GM19023 (cell line): Measurements from ENCODE around the gene SLCO3A1.

Experiments
- ATAC-seq: cut with Tn5 transposase; IDR thresholded peaks from one replicate; pipeline ENCODE4 v1.9.1; 2021; ENCODE audit warnings: mild to moderate bottlenecking, moderate library complexity; ENCODE audit not compliant: unreplicated experiment

SLCO3A1 gene

DNA sequence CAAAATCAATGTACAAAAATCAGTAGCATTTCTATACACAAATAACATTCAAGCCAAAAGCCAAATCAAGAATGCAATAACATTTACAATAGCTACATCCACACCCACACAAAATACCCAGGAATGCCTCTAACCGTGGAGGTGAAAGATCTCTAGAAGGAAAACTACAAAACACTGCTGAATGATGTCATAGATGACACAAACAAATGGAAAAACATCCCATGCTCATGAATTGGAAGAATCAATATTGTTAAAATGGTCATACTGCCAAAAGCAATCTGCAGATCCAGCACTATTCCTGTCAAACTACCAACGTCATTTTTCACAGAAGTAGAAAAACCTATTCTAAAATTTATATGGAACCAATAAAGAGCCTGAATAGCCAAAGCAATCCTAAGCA, 143.7 kb downstream of the SLCO3A1 start:
- no peak for ATAC-seq

DNA sequence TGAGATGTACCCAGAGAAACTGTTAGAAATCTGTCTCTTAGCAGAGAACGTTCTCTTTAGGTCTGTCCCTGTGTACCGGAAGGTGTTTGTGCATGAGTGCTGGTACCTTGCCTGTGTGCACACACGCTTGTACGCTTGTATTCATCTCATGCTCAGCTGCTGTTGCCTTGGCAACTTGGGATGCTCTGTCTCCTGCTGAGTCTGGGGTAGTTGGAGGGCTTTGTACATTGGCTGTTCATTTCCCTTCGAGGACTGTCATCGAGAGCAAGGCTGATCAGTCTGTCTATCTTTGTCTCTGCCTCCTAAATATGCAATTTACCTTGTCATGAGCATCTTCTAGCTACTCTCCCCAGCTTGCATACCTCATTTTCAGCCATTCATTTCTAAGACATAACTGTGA, 147.2 kb downstream of the SLCO3A1 start:
- ATAC-seq = no peak

DNA sequence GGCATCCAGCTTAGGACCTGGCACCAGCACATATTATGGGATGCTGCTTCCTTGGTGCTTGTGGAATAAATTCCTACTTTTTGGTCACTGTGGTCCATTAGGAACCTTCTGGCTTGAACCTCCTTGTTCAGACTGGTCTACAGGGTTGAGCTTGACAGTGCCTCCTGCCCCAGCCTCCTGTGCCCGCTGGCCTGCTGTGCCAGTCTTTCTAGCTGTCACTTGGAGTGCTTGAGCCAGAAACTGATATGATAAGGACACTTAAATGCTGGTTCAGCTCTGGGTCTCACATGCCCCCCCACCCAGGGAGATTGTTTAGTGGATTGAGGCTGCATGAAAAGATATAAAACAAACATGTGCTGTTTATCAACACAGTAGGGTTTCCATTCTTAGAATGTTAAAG, 147.8 kb downstream of the SLCO3A1 start:
- ATAC-seq = no peak

DNA sequence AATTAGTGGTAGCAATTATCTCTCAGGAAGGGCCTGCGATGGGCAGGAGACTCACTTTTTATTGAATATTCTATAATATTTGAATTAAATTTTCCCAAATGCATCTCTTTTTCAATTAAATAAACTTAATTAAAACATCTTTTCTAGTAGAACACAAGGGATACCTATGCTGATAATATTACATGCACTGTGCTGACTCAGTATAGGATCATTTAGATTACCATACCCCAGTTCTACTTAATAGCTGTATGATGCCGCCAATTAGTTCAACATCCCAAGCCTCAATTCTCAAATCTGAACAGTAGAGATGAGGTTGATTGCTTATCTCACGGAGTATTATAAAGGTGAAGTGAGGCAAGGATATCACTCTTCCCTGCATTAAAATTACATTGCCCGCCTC, 149.2 kb downstream of the SLCO3A1 start:
- ATAC-seq = no peak

DNA sequence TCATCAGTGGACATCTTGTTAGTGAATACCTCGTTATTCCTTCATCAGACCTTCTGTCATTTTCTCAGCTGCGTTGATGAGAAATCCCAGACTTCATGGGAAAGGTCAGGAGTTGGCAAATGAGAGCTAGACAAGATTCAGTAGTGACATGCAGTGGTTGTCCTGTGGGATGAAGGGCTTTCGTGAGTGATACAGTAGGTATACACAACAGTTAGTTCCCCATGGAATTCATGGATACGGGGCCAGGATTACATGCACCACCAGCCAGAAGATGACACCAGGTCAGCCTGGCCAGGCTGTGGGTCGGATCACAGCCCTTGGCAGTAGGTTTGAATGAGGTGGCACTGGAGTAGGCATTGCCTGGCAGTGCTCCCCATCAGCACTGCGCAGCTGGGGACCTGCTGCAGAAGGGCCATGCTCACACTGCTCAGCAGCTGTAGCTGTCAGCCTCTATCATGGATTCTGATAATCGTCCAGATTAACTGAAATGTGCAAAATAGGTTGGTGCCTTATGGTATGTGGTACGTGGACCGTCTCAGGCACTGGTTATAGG, 150.1 kb downstream of the SLCO3A1 start:
- no peak for ATAC-seq

DNA sequence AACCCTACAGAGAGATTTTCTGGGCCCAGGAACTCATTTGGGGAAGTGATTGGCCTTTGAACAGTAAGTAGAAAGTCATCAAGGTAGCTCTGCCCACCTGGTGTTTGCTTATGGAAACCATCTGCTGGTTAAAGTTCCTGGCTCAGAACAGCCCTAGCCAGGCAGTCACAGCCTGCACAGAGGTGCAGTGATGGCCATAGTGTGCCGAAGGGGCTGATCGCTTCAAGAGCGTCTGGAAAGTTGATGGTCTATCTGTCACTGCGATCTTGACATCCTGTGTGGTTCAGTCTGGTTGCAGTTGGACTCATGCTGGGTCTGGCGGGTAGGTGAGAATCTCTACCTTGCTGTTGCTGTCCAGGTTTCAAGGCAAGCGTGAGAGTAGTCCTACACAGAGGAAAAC, 151.6 kb downstream of the SLCO3A1 start:
- ATAC-seq = no peak

DNA sequence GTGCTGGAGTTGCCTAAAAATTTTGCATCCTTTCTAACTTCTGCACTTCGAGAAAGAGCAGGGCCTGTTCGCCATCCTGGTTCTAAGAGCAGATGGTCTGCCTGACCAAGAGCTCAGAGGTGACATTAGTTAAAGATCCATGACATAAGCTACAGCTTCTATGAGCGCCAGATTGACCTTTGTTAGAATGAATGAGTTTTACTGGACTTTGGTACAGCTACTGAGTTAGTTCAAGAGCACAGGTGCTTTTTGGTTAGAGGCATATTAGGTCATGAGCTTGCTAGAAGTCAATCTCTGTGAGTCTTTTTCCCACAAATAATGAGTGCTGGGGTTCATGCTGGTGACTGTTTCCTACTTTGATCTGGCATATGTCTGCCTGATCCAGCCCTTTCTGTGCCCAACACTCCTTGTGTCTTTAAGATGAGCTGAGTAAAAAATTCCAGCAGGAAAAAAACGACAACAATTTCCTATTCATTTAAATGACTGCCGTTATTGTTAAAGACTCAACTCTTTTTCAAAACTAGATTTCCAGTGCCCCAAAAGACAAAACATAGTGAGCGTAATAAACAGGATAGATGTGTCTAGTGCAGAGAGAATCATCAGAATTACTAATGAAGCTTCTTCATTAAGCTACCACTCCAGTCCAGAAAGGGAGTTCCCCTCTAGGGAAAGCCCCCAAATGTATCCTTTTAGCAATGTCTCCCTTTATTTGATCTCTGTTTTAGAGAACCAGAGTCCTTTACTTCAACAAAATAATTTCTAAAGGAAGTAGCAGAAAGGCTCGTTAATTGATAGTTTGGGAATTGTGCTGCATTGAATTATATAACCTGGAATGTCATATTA, 152.9 kb downstream of the SLCO3A1 start:
- no peak for ATAC-seq

DNA sequence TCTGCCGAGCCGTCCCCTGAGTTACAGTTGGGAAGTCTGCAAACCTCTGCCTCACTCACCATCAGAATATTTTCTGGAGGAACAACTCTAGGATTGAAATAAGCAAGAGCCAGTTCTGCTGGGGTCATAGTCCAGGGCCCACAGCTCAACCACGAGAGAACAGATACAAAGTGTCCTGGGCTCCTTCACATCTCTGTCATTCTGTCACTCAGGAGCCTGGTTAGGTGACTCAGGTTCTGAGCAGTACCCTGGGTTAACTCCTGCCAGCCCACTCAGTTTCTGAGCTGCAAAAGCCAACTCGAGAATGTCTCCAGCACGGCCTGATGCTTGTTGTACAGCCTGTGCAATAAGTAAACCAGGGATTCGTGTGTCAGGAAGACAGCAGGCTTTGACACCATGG, 155.7 kb downstream of the SLCO3A1 start:
- ATAC-seq = no peak

DNA sequence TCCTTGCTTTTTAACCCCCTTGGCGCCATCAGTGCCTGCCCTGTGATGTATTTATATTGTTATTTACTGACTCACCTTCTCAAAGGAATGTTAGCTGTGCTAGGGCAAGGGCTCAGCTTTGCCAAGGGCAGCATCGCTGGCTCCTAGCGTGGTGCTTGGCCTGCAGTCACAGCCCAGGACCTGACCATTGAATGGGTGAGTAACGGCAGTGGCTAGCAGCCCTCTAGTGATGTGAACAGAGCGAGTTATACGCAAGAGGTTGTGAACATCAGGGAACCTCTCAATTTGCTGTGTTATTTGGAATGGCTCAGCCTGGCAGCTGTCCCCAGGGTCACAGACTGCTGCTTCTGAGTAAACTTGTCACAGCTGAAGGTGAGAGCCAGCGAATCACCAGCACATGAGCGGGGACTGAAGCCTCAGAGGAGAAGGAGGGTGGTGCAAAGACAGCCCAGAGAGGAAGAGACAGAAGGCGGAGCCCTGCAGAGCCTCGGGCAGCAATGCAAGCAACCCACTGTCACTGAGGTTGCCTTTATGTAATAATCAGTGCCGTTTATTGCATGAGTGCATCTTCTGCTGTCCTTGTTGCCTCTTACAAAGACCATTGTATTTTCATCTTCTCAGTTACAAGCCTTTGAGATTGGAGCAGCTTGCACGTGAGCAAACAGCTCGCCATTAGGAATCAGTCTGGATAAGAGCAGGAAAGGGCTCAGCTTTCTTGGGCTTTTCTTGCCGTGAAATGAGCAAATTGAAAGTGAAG, 158.3 kb downstream of the SLCO3A1 start:
- ATAC-seq = no peak

DNA sequence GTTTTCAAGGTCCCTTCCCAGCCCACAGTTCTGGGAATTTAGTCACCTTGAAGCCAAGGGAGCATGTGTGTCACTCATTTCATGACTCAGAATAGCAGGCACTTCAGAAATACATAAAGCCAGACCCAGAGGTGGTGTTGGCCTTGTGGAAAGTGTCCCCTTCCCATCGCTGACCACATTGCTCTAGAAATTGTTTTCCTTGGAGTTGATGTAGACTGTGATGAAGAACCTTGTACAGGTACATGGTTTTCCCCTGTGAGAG, 158.8 kb downstream of the SLCO3A1 start:
- ATAC-seq = no peak

DNA sequence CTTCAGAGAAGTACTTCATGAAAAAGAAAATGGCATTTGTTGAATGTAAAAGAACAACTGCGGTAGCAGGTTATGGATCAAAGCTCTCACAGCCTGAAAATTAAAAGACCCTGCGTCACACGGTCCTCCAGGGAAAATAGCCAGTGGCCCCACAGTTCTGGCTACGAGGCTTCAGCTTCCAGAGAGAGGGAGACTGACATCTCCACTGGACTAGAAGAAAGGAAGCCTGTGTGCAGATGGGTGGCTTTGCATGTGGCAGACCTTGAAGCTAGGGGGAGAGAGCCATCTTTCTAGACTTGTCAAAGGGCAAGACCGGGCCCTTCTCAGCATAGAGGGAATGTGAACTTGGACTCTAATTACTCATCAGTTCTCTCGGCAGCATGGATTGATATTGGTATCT, 159.4 kb downstream of the SLCO3A1 start:
- no peak for ATAC-seq

DNA sequence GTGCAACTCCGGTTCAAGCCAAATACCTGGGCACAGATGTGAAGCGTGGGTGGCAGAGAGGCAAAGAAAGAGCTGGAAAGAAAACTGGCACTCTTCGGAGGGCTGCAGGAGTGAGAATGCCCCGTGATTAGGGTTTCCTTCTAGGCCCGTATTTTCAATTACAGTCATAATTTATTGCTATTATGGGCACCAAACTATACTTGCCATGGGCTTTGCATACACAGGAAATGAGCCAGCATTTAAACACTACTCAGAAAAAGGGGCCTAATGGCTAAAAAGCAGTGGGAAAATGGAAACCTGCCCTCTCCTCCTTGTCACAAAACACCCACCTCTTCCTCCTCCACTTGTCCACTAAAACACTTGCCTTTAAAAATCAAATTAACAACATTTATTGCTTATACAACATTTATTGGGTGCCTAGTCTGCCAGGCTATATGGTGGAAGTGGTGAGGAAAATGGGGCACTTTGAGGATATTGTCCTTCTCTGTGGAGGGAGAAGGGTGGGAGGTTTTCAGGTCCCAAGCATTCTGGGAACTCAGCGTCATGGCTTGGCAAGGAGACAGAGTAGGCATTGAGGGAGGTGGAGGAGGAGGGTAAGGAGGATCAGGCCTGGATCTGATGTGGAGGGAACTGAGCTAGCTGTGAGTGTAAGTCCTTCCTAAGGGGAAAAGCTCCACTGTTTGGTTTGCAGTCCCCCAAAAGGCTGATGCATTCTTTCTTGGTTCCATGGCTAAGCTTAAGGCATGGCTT, 160.9 kb downstream of the SLCO3A1 start:
- ATAC-seq = no peak

DNA sequence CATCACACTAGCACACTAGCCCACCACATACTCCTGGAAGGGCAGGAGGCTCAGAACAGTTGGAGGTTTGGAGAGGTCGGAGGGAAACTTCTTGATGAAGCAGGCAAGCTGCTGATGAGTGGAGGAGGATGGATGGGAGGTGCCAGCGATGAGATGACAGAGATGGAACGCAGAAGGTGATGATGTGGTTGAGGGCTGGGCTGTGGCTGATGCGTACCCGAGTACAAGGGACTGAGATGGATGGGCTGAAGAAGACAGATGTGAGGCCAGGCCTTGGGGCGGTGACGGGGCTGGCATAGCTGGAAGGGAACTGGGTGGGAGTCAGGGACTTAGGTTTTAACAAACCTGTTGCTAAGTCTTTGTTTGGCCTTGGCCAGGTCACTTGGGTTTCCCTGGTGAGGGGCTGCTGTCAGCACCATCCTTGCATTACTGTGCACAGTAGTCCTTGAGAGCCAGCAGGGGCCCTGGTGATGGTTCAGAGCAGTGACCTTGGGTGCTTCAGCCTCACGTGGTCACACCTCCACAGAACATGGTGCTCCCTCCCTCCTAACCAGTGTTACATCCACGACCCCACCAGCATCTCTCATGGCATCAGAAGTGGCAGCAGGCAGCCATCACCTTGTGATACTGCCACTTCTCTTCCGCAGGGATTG, 164.5 kb downstream of the SLCO3A1 start:
- no peak for ATAC-seq

DNA sequence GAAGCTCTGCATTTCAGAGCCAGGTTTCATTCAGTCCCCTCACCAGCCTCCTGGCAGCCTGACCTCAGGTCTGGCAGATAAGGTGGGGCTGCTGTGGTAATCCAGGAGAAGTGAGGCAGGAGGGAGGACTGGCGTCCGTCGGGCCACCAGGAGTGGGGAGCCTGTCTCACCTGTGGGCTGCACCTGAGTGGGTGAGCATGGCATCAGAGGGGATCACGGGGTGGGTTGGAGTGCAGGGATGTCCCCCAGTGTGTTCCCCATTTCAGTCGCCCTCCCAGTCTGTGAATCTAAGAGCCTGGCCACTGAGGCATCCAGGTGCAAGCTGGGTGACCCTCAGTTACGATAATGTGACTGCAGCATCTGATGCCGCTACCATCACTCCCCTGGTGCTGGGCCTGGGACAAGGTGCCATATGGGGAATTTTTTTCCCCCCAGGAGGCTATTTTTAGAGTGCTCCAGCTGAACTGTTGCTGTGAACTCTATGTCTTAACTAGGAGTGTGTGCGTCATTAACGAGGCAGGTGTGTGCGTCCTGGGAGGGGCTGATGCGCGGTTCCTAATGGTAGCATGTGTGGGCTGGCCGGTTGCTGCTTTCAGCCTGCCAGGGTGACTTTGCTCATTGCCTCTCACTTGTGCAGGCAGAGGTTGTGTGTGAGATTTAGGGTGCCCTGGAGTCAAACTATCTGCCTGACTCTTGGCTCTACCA, 165.2 kb downstream of the SLCO3A1 start:
- ATAC-seq = no peak

DNA sequence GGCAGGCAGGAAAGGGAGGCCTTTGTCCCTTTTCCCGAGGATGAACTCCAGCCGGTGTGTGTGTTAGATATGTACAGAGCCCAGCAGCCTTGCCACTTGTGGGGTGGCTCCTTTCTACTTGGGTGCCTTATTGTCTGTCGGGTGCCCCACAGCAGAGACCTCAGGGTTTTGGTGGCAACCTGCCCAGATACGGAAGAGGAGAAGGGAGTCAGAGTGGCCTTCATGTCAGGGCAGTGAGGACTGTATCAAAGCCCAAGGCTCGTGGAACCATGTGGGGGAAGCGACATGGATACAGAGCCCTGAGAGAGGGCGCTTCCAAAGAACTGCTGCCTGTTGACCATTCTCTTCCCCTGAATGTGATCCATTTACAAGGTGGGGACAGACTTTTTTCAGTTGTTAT, 166.2 kb downstream of the SLCO3A1 start:
- ATAC-seq = no peak

DNA sequence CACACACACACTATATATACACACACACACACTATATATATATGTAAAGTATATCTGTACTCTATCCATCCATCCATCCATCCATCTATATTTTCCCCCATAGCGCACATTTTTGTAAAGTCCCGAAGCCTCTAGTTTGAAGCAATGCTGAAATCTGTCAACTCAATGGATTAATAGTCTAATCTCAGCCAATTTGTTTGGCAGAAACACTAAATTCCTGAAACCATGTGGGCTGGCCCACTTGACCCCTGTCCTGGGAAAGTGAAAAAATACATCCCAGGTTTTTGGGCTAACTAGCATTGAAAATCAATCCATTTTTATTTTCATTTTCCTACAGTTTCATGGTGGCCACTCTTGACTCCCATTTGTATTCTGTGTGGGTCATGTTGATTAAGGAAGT, 166.7 kb downstream of the SLCO3A1 start:
- ATAC-seq = no peak

DNA sequence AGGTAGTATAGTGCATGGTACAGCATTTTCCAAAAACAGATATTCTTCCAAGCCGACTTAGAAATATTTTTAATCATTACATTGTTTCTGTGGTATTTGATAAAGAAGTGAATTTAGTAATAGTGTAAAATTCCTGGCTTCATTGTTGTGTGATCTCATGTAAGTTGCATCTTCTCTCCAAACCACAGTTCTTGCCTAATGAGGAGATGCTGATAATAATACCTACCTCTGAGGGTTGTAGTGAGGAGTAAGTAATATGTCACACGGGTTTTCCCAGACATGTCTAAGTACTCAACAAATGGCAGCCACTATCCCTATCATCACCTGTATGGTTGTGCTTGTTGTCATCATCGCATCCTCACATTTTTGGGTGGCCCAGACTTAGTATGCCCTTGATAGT, 167.3 kb downstream of the SLCO3A1 start:
- no peak for ATAC-seq

DNA sequence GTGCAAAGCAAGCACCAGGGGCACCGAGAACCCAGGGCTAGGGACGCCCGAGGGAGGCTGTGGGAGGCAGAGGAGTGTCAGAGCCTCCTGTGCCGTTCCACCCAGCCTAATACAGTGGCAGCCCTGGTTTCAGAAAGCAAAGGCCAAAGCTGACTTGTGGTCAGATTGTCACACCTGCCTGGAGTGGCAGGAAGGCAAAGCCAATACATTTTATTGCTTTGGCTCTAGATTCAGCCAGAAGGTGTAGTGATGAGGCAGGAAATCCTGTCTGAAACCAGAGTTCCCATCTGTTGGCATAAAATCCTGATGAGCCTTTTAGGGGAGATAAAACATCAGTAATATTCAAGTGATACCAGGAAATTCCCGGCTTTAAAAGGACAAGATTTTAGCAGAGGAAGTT, 168.3 kb downstream of the SLCO3A1 start:
- no peak for ATAC-seq

DNA sequence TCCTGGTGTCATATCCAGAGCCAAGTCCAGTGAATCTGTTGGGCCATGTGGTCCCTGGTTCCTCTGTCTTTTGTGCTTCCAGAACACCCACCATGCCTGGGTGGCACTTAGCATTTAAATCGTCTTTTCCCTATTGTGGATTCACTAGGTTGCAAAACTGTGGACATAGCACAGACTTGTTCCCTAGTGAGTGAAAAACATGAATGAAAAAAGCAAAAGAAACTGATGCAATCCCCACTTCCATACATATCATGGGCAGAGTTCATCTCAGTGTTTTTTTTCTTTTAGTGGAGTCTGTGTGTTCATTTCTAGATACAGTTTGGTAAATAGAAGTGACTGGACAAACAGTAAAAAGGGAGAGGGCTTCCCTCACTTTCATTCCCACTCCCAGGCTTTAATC, 170.5 kb downstream of the SLCO3A1 start:
- no peak for ATAC-seq

DNA sequence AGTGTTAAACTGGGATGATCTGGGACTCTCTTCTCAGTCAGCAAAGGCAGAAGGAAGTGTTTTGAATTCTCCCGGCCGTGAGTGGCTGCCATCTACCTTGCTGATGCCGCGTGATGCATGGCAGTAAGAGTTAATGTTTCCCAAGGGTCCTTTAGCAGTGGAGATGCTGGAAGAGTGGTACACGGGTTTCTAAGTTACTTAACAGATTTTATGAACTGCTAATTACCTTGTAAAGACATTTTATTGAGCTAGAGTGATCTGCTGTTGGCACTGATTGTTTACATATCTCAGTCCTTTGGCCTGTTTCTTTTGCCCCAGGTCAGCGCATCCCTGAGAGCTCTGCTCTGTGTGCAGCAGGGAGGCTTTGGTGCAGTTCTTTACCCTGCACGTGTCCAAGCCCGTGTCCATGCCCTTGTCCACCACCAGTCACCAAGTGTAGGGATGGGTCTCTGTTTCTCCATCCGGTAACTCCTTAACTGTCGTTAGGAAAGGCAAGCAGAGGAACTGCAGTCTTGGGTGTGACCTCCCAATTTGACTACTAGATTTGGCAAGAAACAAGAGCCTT, 172.3 kb downstream of the SLCO3A1 start:
- no peak for ATAC-seq
